Fibroblast of the conjunctiva (primary cell): ENCODE data around the gene MBP.

Experiments
- DNase-seq: peaks from one replicate; pipeline ENCODE4 v3.0.0-alpha.2; 2010; ENCODE audit warnings: low read depth

The MBP gene

DNA sequence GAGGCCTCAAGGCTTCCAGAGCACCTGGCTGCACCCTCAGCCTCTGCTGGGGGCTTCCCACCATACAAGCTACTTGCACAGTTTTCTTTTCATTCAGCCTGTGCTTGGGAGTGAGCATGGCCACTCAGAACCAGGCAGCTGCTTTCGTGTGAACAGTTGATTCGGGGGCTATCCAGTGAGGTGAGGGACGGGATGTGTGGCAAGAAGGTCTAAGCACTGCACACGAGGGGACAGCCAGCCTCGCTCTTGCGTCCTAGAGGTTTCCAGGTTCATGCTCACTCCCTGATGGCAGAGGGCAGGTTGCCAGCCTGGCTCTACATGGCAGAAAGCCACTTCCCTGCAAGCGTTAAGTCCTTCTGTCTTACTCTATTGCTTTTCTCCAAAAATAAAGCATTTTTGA is 146.2 kb downstream of the MBP start:
- no peak for DNase-seq

DNA sequence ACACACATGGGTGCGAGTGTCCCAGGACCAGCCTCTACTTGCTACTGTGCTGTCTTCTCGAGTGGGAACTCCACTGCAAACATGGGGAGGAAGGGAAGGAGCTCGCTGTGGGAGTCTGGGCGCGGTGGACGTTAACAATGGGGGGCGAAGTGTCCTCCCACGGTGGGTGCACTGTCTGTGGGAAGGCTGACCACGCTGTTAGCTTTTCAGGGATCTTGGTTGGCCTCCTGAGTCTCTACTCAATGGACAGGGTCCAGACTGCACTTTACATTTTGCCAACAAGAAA is 146.7 kb downstream of the MBP start:
- DNase-seq: no peak

DNA sequence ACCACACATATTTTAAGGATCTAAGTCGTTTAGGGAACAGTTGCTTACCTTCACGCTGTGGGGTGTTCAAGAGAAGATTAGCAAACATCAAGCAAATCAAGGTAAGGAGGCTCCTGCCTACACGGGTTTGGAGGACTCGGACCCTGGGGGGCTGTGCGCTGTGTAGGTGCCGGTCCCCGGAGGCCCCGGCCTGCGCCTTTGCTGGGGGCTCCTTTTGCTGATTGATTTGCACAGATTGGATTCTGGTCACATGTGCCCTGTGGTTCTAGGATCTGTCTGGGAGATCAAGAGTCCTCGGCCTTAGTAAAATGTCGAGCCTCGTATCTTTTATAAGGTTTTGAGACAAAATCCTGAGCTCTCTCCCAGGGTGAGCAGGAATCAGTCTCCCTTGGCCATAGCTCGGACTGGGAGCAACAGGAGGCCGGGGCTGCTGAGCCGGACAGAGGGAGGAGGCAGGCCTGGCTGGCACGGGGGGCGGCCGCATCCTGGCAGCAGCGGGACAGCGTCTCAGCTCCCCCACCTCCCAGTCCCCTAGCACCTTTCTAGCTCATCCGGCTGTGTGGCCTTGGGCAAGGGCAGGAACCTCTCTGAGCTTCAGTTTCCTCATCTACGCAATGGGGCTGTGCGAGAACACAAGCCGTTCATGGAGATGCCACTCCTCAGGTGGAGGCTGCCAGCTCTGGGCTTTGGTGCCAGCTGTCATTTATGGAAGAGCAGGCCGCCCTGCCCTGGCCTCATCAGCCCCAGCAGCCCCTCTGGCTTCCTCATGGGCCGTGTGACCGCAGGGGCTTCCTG is 147.2 kb downstream of the MBP start:
- no peak for DNase-seq

DNA sequence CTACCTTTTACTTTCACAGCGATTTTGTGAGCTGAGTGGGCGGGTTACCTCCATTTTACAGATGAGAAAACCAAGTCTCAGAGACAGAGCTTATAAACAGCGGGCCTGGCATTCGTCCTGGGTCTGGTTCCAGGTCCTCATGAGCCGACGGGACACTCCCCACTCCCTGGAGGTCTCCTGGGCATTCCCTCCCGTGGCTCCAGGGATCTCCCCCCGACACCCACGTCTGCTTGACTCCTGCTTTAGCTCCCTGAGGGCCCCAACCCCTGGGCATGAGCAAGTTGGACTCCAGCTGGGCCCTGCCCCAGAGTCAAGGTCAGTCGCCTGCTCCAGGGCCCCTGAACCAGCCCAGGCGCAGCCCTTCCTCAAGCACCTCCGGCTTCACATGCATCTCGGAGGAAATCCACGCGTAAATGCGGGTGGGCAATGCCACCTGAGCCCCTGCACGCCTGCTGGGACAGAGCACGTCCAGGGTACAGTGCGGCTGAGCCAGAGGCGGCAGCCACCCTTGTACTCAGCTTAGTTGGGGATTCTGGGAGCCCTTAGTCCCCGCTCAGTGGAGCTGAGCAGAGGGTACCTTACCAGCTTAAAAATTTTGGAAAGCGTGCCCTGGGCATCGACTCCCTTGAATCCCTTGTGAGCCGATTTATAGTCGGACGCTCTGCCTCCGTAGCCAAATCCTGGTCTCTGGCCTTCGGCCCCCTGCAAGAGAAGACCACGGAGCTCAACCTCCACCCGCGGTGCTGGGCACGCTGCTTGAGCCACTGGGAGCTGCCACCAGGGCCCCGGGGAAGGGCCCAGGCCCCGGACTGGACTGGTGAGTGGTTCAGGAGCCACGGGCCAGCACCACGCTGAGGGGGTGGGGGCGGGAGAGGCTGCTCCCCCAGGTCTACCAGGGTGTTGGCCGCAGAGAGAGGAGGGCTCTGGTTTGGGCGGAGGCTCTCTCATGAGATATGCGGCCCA is 148.1 kb downstream of the MBP start:
- no peak for DNase-seq

DNA sequence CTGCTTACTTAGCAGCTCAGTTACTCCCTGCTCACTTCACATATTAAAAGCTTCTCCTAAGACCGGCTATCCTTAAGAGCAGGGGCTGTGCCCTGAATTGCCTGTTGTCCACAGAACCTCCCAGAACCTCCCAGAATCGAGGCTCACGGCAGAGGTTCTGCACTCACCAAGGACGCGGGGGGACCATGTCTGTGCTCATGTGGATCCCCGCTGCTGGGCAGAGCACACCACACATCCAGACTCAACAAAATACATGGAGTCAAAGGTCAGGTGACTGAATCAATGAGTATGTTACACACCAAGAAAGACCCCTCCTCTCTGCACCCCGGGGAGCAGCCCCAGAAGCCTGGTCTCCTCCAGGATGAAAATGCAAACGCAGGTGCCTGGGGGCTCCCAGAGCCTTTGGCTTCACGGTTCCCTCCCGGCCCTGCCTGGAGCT is 149.0 kb downstream of the MBP start:
- no peak for DNase-seq

DNA sequence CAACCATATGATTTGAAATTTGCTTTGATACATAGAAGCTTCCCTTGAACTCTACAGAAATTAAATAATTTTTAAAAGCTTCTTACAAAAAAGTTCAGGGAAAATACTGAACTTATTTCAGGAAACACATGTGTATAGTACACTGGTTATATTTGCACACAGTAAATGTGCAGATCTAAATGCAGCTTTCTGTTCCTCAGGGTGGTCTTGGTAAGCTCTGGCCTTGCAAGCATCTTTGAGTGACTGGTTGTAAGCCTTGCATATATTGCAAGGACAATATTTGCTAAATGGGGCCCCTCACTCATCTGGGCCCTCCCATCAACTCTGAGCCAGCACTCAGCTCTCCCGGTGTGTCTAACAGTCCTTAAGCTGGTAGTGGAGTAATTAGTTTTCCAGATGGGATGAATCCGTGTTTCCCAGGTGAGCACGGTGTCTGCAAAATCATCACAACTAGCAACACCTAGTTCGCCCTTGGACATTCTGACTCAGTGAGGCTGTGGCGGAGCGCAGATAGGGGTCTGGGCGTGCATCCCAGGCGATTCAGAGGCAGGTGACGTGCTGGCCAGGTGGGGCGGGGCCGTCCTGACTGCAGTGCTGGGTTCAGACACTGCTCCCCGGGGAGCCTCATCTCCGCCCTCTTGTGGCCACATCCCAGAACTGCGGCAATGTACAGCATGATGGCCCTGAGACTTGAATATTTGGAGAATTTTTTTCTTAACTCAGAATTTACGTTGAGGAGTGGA is 149.6 kb downstream of the MBP start:
- peak; percentile 43 for DNase-seq

DNA sequence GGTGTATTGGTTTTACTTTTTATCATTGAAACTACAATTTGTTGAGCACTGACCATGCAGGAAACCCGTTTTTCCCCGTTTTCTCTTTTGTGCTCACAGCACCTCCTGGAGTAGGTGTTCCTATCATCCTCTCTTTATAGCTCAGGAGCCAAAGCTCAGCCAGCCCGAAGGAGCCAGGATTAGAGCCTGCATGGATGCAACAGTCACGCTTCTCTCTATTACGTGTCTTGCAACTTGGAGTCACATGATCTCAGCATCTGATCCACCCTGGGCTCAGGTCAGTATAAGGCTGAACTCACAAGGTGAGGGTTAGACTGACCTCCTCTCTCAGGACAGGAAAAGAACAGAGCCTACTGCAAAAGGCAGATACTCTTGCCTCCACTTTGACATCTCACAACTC is 150.5 kb downstream of the MBP start:
- DNase-seq: no peak

DNA sequence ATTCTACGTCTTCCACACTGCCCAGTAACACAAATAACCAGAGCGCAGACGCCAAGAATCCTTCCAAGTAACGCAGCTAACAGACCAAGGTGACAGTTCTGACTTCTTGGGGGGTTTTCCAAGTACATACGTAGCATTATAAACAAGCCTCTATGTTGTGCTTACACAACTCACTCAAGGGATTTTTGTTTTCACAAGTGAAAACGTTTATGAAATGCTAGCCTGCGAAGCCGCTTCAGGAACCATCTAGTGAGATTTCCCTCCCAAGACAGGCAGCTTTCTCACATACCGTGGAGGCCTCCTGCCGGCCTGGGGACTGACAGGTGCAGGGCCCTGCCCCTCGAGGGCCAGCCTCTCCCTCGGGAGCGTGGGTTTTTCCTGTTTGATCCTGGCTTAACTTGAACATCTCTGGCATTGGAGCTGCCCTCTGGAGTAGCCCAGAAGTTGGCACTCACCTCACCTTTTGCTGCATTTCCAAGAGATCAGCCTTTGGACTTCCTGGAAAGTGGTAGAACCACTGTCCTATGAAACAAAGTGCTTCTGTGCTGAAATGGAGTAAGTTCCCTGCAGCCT is 151.1 kb downstream of the MBP start:
- no peak for DNase-seq

DNA sequence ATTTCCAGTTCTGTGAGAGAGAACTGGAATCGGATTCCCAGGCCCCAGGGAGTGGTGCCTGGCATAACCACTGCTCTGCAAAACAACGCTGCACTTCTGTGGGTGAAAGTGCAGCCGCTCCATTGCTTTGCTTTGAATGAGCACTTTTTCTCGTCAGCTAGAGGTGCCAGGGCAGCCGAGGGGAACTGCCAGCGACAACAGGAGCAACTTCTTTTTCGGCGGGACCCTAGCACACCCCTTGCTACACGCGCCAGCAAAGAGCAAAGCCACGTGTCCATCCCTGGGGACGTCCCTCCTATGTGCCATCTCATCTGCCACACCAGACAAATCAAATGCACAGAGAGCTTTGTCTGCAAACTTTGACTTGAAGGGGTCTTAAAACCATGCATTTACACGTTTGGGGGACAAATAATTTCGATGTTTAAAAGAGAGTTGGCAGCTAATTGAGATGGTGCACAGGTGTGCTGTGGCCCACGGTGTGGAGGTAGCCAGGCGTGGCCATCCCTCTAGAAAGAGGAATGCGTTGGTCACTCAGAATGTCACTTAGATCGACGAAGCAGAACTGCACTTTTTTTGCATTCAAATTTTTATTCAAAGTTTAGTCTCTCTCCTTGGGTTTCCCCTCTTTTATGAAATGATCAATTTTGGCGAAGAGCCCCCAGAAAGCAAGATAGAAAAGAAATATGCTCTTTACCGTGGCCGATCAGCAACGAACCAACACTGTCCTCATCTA is 151.8 kb downstream of the MBP start:
- DNase-seq: no peak

DNA sequence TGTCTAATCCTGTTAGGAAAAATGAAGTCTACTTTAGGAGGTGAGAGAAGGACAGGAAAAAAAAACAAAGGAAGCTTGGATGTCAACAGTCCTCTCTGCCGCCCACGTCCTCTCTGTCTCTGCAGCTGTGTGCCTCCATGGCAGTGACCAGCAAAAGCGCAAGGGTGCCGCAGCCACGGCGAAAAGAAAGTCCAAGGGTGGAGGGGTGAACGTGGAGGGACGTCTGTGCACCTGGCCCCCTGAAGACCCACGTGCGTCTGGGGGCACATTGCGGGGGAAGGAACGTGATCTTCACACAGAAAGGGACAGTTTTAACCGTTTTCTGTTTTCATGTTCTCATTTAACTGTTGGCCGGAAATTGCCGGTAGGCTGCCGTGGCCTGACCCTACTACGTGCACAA is 152.7 kb downstream of the MBP start:
- no peak for DNase-seq

DNA sequence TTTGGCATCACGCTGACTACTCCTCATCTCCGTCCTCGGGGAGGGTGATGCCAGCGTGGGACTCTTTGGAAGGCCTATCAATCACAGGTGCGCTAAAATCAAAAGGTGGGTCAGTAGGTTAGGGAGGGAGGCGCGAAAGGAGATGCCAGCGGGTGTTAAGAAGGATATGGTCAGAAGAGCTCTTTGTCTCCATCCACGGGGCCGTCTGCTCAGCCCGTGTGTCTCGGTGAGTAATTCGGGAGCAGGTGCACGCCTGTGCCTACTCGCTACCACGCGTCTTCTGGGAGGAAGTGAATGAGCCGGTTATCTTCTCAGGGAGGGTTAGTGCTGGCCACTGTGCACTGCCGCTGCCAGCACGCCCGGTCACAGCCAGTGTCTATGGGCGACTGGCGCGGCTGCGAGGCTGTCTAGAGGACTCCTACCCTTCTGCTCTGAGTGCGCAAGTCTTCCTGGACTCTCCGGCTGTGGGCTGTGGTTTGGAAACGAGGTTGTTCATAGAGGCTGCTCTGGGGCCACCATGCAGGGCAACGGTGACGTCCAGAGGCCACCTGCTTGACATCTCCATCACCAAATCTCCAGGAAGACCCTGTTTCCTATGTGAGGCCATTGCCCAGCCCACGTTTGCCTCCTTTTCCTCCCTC is 153.4 kb downstream of the MBP start:
- no peak for DNase-seq

DNA sequence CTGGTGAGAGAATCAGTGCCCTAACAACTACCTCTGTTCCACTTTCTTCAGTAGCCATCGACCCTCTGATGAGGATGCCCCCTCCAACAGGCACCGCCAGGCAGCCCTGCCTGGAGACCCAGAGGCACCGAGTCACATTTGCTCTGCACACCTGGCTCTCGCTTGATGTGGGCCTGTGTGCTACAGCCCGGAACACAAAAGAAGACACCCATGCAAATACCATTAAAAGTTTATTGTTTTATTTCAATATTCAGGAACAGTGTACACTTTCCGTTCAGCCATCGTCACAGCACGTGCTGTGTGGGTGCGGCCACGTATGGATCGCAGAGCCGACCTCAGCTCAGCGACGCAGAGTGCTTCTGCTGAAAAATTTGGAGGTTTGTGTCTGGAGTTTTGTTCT is 154.0 kb downstream of the MBP start:
- DNase-seq: no peak

DNA sequence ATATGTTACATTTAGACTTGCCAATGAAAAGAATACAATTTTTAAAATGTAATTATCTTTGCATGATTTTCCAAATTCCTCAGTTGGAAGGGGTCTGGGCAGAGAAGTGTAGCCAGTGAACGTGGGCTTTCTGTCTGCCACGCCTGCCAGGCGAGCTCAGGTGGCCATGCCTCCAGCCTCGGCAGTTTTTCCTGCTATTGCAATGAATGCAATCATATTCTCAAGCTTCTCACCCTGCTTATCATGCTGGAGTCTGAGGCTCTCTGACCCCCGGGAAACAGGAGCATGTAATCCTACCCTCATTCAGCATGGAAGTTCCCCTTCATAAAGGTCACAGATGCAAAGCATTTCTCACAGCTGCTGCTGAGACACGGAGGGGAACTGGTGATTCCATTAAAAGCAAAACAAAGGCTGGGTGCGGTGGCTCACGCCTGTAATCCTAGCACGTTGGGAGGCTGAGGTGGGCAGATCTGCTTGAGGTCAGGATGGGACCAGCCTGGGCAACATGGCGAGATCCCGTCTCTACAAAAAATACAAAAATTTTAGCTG is 154.8 kb downstream of the MBP start:
- DNase-seq: no peak

DNA sequence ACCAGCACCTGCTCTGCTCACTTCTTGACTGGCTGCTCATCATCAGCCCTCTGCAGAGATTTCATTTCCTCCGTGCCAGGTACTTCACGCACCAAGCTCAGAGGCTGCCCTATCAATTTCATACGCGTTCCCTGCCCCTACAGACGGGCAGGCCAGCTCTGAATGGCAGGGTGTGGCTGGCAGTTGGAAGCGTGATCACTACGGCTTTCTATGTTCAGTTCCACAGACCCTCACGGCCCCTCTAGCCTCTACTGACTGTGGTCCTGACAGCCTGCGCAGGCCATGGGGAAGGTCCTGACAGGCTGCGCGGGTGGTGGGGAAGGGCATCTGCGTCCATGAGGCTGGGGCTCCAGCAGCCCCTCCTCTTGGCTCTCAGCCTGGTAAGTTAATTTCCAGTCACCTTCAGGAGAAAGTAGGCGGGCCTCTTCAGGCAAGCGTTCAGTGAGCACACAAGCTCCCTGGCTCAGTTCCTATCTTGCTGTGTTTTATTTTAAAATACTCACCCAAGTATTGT is 155.4 kb downstream of the MBP start:
- no peak for DNase-seq

DNA sequence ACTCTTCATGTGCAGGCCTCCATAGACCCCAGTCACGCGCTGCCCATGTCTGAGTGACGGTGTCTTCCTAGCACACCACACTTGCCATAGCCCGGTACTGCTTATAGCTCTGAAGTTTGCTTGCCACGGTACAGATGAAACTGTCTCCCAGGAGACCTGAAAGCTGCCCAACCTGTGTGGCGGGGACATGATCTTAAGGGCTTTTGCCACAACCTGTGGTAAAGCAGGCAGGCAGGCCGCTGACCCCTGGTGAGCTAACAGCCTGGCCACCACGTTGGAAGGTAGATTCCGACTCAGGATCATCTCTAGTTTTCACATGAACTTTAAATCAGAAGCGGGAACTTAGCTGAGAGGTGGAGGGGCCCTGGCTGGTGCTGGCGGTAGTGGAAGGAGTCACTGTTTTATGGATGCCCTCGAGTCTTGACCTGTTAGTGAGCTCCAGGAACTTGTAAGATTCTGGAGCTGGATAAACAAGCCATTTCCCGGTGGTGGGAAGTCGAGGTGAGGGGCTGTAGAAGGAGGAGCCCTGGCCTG is 156.9 kb downstream of the MBP start:
- no peak for DNase-seq

DNA sequence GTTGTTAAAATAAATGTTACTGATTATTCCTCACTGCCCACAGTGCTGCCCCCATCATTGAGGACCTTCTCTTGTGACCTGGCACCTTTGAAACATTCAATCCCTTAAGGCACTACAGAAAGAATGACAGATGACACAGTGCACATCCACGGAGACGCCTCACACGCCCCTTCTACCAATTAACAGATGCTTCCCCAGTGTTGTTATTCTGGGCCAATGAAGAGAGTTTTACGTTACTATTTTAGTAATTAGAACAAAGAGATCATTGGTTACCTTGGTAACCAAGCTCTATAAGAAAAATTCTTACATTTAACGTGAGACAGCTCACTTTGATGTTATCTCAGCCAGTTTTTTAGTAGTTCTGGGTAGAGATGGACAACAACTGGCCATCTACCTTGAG is 158.2 kb downstream of the MBP start:
- no peak for DNase-seq

DNA sequence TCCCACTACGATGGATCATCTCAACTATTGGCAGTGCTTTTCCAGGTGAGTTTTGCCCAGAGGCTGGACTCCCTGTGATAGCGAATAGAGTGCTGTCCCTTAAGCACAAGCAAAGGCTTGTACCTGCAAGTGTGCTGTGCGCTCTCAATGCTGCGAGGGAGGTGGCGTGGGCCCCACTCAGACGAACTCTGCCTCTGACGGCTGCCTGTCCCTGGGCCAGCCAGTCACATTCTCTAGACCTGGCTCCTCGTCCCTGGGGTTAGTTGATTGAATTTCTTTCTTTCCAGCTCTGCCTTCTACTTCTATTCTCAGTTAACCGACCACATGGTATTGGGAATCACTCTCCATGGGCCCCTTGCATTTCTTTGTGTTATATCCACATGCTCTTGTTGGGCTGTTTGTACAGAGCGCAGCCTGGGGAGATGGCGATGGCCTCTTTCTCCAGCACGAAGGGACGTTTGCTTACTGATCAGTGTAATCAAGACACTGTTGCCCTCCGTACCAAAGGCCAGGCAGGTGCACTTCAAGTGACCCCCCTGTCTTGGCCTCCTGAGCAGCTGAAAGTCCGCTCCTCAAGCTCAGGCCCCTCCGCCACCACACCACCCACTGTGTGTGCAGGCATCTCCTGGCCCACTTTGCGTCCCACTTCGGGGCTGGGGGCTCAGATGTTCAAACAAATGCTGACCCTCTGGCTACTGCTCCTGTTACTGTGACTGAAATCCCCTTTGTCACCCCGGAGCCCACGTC is 158.9 kb downstream of the MBP start:
- no peak for DNase-seq

DNA sequence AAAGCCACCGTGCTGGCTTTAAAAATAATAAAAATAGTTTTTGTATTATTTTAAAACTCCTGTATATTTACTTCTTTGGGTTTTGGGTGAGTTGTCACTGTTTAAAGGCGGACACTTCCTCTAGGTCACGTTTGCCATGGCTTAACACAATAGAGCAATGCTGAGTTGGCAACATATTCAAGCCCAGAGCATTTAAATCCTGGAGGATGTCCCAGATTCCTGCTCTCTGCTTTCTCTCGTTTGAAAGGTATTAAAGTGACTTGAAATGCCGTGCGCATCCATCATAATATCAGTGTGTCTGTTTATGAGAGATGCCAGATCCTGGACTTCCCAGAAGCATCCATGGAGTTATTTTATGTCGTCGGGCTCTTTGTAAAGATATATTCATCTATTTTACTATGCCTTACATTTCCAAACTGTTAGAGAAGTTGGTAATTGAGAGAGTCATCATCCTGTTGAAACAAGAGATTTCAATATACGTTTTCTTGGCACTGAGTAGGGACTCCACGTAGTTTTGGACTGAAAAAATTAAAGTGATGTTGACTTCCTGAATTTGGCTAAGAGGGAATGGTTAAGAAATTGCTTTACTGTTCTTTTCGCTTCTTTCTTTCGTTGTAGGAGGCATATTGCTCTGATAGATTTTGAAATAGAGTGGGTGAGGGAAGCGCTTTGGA is 159.6 kb downstream of the MBP start:
- no peak for DNase-seq

DNA sequence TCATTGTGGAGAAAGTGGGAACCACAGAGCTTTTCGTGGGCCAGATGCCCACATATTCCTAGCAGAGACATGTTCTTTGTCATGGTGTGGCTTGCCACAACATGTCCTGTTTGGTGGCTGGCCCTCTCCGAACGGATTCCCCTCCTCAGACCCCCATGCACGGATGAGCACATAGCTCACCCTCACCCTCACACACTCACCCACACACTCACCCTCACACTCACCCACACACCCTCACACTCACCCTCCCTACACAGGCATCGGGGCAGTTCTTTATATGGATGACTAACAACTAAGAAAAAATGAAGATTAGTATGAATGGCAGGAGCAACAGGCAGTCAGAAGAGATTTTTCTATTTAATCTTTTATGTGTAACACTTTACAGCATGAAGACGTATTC is 160.3 kb downstream of the MBP start:
- no peak for DNase-seq
